Measurements from ENCODE around the gene PAM.

- TF ChIP-seq SUZ12 (IDR thresholded peaks at IDR 0.05; ENCODE audit: low read length) (no peak), EZH2 (IDR thresholded peaks at IDR 0.05; ENCODE audit: low read depth, low read length, severe bottlenecking) (no peak), JUN (IDR thresholded peaks at IDR 0.05; ENCODE audit: low read depth, low read length) (no peak), POLR2AphosphoS5 (IDR thresholded peaks at IDR 0.05; ENCODE audit: low read depth, low read length) (no peak), ATF3 (IDR thresholded peaks at IDR 0.05; ENCODE audit: insufficient read depth, low read depth, low read length) (no peak), TAF1 (IDR thresholded peaks at IDR 0.05; ENCODE audit: low read depth, low read length) (no peak), YY1 (IDR thresholded peaks at IDR 0.05; ENCODE audit: low read depth, low read length) (no peak), EP300 (IDR thresholded peaks at IDR 0.05; ENCODE audit: borderline replicate concordance in 1 of 2, low read depth in 2 of 2, low read length in 2 of 2) (no peak), CTCF (IDR thresholded peaks at IDR 0.05; ENCODE audit: control extremely low read depth in 1 of 3, insufficient read depth in 1 of 3, low read depth in 1 of 3, low read length in 3 of 3) (no peak), RFX5 (IDR thresholded peaks at IDR 0.05; ENCODE audit: borderline replicate concordance, low read depth, low read length) (no peak)
Measured at GRCh38 chr5:102876610-102877009, 121.5 kb downstream of the PAM start.

Measured in H1 (cell line).